ENCODE data around the gene TNFAIP8L1.

TNFAIP8L1 gene

GRCh38 chr19:4642625-4643024 is 3.3 kb downstream of the TNFAIP8L1 start:
- Histone ChIP-seq H3K4me3 (replicated peaks; ENCODE audit: insufficient read depth, low read length) (no peak overlapping the region), H3K27me3 (ENCODE audit: insufficient read depth, poor library complexity, severe bottlenecking) (no peaks in the 10 kb centered on the region), H3K27ac (replicated peaks) (no peak overlapping the region)
- DNase-seq (ENCODE audit: low read depth in 1 of 2, low spot score in 1 of 2) = no peak
- TF ChIP-seq CTCF (IDR thresholded peaks at IDR 0.05; ENCODE audit: insufficient read depth, low read length) (no peak), REST (IDR thresholded peaks at IDR 0.05; ENCODE audit: insufficient replicate concordance, low read depth) (no peak), GABPA (IDR thresholded peaks at IDR 0.05; ENCODE audit: low read depth) (no peak), POLR2AphosphoS5 (IDR thresholded peaks at IDR 0.05; ENCODE audit: low read depth) (no peak), SPI1 (IDR thresholded peaks at IDR 0.05; ENCODE audit: borderline replicate concordance, low read depth) (no peak)

GRCh38 chr19:4645718-4646117 is 6.4 kb downstream of the TNFAIP8L1 start:
- no peaks in the 10 kb centered on the region for H3K27me3 ChIP-seq (ENCODE audit: insufficient read depth, poor library complexity, severe bottlenecking)
- H3K27ac ChIP-seq (replicated peaks) = no peak overlapping the region
- H3K4me3 ChIP-seq (replicated peaks; ENCODE audit: insufficient read depth, low read length) = no peak overlapping the region
- TF ChIP-seq CTCF (IDR thresholded peaks at IDR 0.05; ENCODE audit: insufficient read depth, low read length) (no peak), REST (IDR thresholded peaks at IDR 0.05; ENCODE audit: insufficient replicate concordance, low read depth) (no peak), SPI1 (IDR thresholded peaks at IDR 0.05; ENCODE audit: borderline replicate concordance, low read depth) (no peak)
- DNase-seq (ENCODE audit: low read depth in 1 of 2, low spot score in 1 of 2) = no peak

- Histone ChIP-seq H3K27me3 (ENCODE audit: insufficient read depth, poor library complexity, severe bottlenecking) (no peaks in the 10 kb centered on the region), H3K27ac (replicated peaks) (no peak overlapping the region), H3K4me3 (replicated peaks; ENCODE audit: insufficient read depth, low read length) (no peak overlapping the region)
- TF ChIP-seq REST (IDR thresholded peaks at IDR 0.05; ENCODE audit: insufficient replicate concordance, low read depth) (no peak), SPI1 (IDR thresholded peaks at IDR 0.05; ENCODE audit: borderline replicate concordance, low read depth) (no peak), CTCF (IDR thresholded peaks at IDR 0.05; ENCODE audit: insufficient read depth, low read length) (no peak), GABPA (IDR thresholded peaks at IDR 0.05; ENCODE audit: low read depth) (no peak), POLR2AphosphoS5 (IDR thresholded peaks at IDR 0.05; ENCODE audit: low read depth) (no peak)
- no peak for DNase-seq (ENCODE audit: low read depth in 1 of 2, low spot score in 1 of 2)
These were observed 8.6 kb downstream of the TNFAIP8L1 start for GRCh38 chr19:4647676-4648644.
